HCT116 (cell line): ENCODE data around the gene DERA. TPM values are rescaled to one million over a fixed set of nuclear protein-coding genes. Genes with fewer than 3 reads are reported as not detected.

Source experiments
- ATAC-seq: fragments of 200-7000 bp; cut with Tn5 transposase; 2 replicates; pipeline ENCODE4 v1.9.1; 2020; ENCODE audit warnings: mild to moderate bottlenecking, moderate library complexity
- BruUV-seq: library from RNA; stranded (reverse); fragments of 400-500 nt; replicated peaks from 2 replicates; lab custom pipeline; 2021; lab: Mats Ljungman, UMichigan
- CTCF ChIA-PET: fragments of 300-600 bp; sonication (Branson Sonifier 250); formaldehyde crosslinking; loops from one replicate; lab custom pipeline; 2021; ENCODE audit warnings: antibody characterized with exemption; lab: Charles Lee
- POLR2A ChIA-PET: fragments of 300-600, 350-600 bp; sonication (Branson Sonifier 250); formaldehyde crosslinking; loops from one replicate; lab custom pipeline; 2021; ENCODE audit warnings: antibody characterized with exemption; lab: Charles Lee
- RAD21 ChIA-PET, 2 experiments: fragments of 300-600 bp; sonication (Branson Sonifier 250); formaldehyde crosslinking; loops; one replicate each; lab custom pipeline; 2023; ENCODE audit warnings: low total read pairs in 2 of 2; ENCODE audit not compliant: uncharacterized antibody in 2 of 2, unreplicated experiment in 2 of 2, low non-redundant PET in 1 of 2; lab: Charles Lee
- DNase-seq: peaks from one replicate; pipeline ENCODE4 v3.0.0-alpha.2; 2010; ENCODE audit warnings: low read depth, low spot score
- H2AFZ ChIP-seq: fragments of 200-600 bp; shearing (Covaris generic), sonication (generic); 2 replicates; pipeline ENCODE4 v1.6.1; 2017; ENCODE audit warnings: low read depth, mixed run types, mixed read lengths, antibody characterized with exemption, low read length; ENCODE audit not compliant: poor library complexity, severe bottlenecking
- H3K27ac ChIP-seq: 2 replicates; pipeline ENCODE4 v1.5.1; 2012; ENCODE audit warnings: low read depth, low read length
- H3K27me3 ChIP-seq: fragments of 200-600 bp; sonication (generic); 2 replicates; pipeline ENCODE4 v1.6.1; 2016; ENCODE audit warnings: mixed run types, low read length, mixed read lengths; ENCODE audit not compliant: insufficient read depth
- H3K36me3 ChIP-seq, 2 experiments: fragments of 200-500 bp in 1 of 2; fragments of 200-600 bp in 1 of 2; sonication (Bioruptor generic) in 1 of 2; sonication (generic) in 1 of 2; 2 replicates each; pipeline versions ENCODE4 v1.5.1 to v1.6.1; 2014 to 2016; ENCODE audit warnings: low read length in 2 of 2, inconsistent platforms in 1 of 2, mixed read lengths in 1 of 2, mixed run types in 1 of 2; ENCODE audit not compliant: insufficient read depth in 2 of 2, control insufficient read depth in 1 of 2
- H3K4me1 ChIP-seq, 2 experiments: fragments of 200-600 bp in 1 of 2; sonication (generic) in 1 of 2; 2 replicates each; pipeline versions ENCODE4 v1.5.1 to v1.6.1; 2012 to 2017; ENCODE audit warnings: low read length in 2 of 2, inconsistent platforms in 1 of 2, mild to moderate bottlenecking in 1 of 2, mixed read lengths in 1 of 2, mixed run types in 1 of 2, moderate library complexity in 1 of 2; ENCODE audit not compliant: insufficient read depth in 2 of 2, control insufficient read depth in 1 of 2
- H3K4me2 ChIP-seq: fragments of 200-600 bp; sonication (generic); 2 replicates; pipeline ENCODE4 v1.6.1; 2017; ENCODE audit warnings: mixed run types, low read length, mixed read lengths
- H3K4me3 ChIP-seq, 2 experiments: fragments of 200-600 bp in 1 of 2; sonication (generic) in 1 of 2; replicated peaks in 1 of 2; 2 replicates each; pipeline ENCODE4 v1.5.1; 2011 to 2016; ENCODE audit warnings: low read length in 2 of 2, control low read depth in 1 of 2, low read depth in 1 of 2, mild to moderate bottlenecking in 1 of 2, mixed read lengths in 1 of 2, mixed run types in 1 of 2
- H3K79me2 ChIP-seq: fragments of 200-600 bp; sonication (generic); 2 replicates; pipeline ENCODE4 v1.6.1; 2017; ENCODE audit warnings: mild to moderate bottlenecking, mixed run types, low read length, moderate library complexity, mixed read lengths; ENCODE audit not compliant: insufficient read depth
- H3K9ac ChIP-seq: fragments of 200-600 bp; sonication (generic); 2 replicates; pipeline ENCODE4 v1.6.1; 2016; ENCODE audit warnings: low read length, mixed read lengths
- H3K9me2 ChIP-seq: fragments of 200-600 bp; sonication (generic), shearing (Covaris generic); 2 replicates; pipeline ENCODE4 v1.6.1; 2017; ENCODE audit warnings: mixed run types, mild to moderate bottlenecking, moderate library complexity; ENCODE audit not compliant: insufficient read depth
- H3K9me3 ChIP-seq, 2 experiments: fragments of 200-500 bp in 1 of 2; fragments of 200-600 bp in 1 of 2; sonication (Bioruptor generic) in 1 of 2; sonication (generic) in 1 of 2; 2 replicates each; pipeline ENCODE4 v1.6.1; 2014 to 2017; ENCODE audit warnings: low read length in 2 of 2, mixed read lengths in 2 of 2, inconsistent platforms in 1 of 2, low read depth in 1 of 2, mild to moderate bottlenecking in 1 of 2, mixed run types in 1 of 2, moderate library complexity in 1 of 2; ENCODE audit not compliant: control insufficient read depth in 1 of 2, insufficient read depth in 1 of 2
- H4K20me1 ChIP-seq: fragments of 200-600 bp; sonication (generic), shearing (Covaris generic); 2 replicates; pipeline ENCODE4 v1.6.1; 2017; ENCODE audit warnings: mixed run types, mild to moderate bottlenecking, moderate library complexity; ENCODE audit not compliant: insufficient read depth
- CEBPB ChIP-seq: IDR thresholded peaks from 2 replicates; pipeline ENCODE4 v1.6.1; 2012; ENCODE audit warnings: low read depth
- CTCF ChIP-seq, 3 experiments: fragments of 200-600 bp in 1 of 3; sonication (generic) in 1 of 3; IDR thresholded peaks in 2 of 3; conservative IDR thresholded peaks in 1 of 3; 2 replicates each; pipeline ENCODE4 v1.5.1; 2012 to 2017; ENCODE audit warnings: low read depth in 2 of 3, low read length in 2 of 3, antibody characterized with exemption in 1 of 3, borderline replicate concordance in 1 of 3, control low read depth in 1 of 3, mild to moderate bottlenecking in 1 of 3, mixed read lengths in 1 of 3, mixed run types in 1 of 3, moderate library complexity in 1 of 3; ENCODE audit not compliant: insufficient read depth in 1 of 3
- ELF1 ChIP-seq: IDR thresholded peaks from 2 replicates; pipeline ENCODE4 v1.6.1; 2012; ENCODE audit warnings: low read depth, borderline replicate concordance
- EZH2 ChIP-seq: fragments of 200-600 bp; sonication (generic); IDR thresholded peaks from 2 replicates; pipeline ENCODE4 v1.6.1; 2017; ENCODE audit warnings: antibody characterized with exemption, mixed run types
- EZH2phosphoT487 ChIP-seq: fragments of 200-600 bp; IDR thresholded peaks from 2 replicates; pipeline ENCODE4 v1.6.1; 2018; ENCODE audit warnings: antibody characterized with exemption, borderline replicate concordance
- FOSL1 ChIP-seq: IDR thresholded peaks from 2 replicates; pipeline ENCODE4 v1.6.1; 2012; ENCODE audit warnings: low read depth
- MAX ChIP-seq: IDR thresholded peaks from 2 replicates; pipeline ENCODE4 v1.6.1; 2012
- POLR2A ChIP-seq: IDR thresholded peaks from 2 replicates; pipeline ENCODE4 v1.7.0; 2011; ENCODE audit warnings: borderline replicate concordance; ENCODE audit not compliant: insufficient read depth, insufficient read length; ENCODE audit errors: extremely low read depth
- POLR2AphosphoS5 ChIP-seq: IDR thresholded peaks from 2 replicates; pipeline ENCODE4 v1.6.1; 2011; ENCODE audit warnings: mild to moderate bottlenecking, low read depth, low read length, moderate library complexity
- RAD21 ChIP-seq: IDR thresholded peaks from 2 replicates; pipeline ENCODE4 v1.6.1; 2012; ENCODE audit warnings: low read depth, mild to moderate bottlenecking
- SIN3A ChIP-seq: IDR thresholded peaks from 2 replicates; pipeline ENCODE4 v1.6.1; 2012; ENCODE audit warnings: low read depth
- SRF ChIP-seq: IDR thresholded peaks from 2 replicates; pipeline ENCODE4 v1.6.1; 2012; ENCODE audit warnings: low read depth
- YY1 ChIP-seq: IDR thresholded peaks from 2 replicates; pipeline ENCODE4 v1.6.1; 2011; ENCODE audit warnings: low read length, low read depth, moderate library complexity, mild to moderate bottlenecking; ENCODE audit not compliant: insufficient replicate concordance; ENCODE audit errors: extremely low read depth
- ZBTB33 ChIP-seq: IDR thresholded peaks from 2 replicates; pipeline ENCODE4 v1.6.1; 2011; ENCODE audit warnings: mild to moderate bottlenecking, low read length, moderate library complexity; ENCODE audit not compliant: insufficient replicate concordance; ENCODE audit errors: extremely low read depth
- ZFX ChIP-seq: fragments of 450-650 bp; IDR thresholded peaks from 2 replicates; pipeline ENCODE4 v1.6.1; 2017
- ZNF274 ChIP-seq: fragments of 200-500 bp; sonication (Bioruptor generic); IDR thresholded peaks from 2 replicates; pipeline ENCODE4 v1.6.1; 2014; ENCODE audit warnings: mild to moderate bottlenecking, low read depth, low read length, inconsistent platforms
- intact Hi-C: fragments of 100-400 bp; cut with micrococcal nuclease; formaldehyde crosslinking; loops from 2 replicates; pipeline ENCODE4 v1.10.0; 2022
- total RNA-seq: library from RNA; stranded (reverse); gene quantifications from one replicate; pipeline ENCODE4 v1.2.1, GENCODE V29; 2021; ENCODE audit not compliant: unreplicated experiment
- TF ChIP-seq, protein P1 (sequence below): IDR thresholded peaks from 2 replicates; pipeline ENCODE4 v1.6.1; 2012; ENCODE audit warnings: low read depth

The DERA gene
- total RNA-seq, 1 experiment from 2014 or later: 32.6 TPM

- Histone ChIP-seq H3K36me3 (no peaks in the 10 kb centered on the region), H3K9me2 (no peaks in the 10 kb centered on the region), H3K4me3 (no peak overlapping the region), H3K27ac (no peak overlapping the region), H3K9me3 (no peaks in the 10 kb centered on the region; a peak in 1 of 4 replicates), H3K4me2 (no peak overlapping the region), H4K20me1 (no peaks in the 10 kb centered on the region), H3K4me1 (no peaks in the 10 kb centered on the region), H3K27me3 (no peaks in the 10 kb centered on the region), H3K9ac (no peak overlapping the region)
- intact Hi-C loops: no loop called here
- no peak for ATAC-seq
- no peak for DNase-seq
- CTCF ChIA-PET: no interaction called here
- RAD21 ChIA-PET: no interaction called here
- TF ChIP-seq RAD21: no peak
- TF ChIP-seq SRF: no peak
- no peak for TF ChIP-seq FOSL1
- TF ChIP-seq, protein P1, sequence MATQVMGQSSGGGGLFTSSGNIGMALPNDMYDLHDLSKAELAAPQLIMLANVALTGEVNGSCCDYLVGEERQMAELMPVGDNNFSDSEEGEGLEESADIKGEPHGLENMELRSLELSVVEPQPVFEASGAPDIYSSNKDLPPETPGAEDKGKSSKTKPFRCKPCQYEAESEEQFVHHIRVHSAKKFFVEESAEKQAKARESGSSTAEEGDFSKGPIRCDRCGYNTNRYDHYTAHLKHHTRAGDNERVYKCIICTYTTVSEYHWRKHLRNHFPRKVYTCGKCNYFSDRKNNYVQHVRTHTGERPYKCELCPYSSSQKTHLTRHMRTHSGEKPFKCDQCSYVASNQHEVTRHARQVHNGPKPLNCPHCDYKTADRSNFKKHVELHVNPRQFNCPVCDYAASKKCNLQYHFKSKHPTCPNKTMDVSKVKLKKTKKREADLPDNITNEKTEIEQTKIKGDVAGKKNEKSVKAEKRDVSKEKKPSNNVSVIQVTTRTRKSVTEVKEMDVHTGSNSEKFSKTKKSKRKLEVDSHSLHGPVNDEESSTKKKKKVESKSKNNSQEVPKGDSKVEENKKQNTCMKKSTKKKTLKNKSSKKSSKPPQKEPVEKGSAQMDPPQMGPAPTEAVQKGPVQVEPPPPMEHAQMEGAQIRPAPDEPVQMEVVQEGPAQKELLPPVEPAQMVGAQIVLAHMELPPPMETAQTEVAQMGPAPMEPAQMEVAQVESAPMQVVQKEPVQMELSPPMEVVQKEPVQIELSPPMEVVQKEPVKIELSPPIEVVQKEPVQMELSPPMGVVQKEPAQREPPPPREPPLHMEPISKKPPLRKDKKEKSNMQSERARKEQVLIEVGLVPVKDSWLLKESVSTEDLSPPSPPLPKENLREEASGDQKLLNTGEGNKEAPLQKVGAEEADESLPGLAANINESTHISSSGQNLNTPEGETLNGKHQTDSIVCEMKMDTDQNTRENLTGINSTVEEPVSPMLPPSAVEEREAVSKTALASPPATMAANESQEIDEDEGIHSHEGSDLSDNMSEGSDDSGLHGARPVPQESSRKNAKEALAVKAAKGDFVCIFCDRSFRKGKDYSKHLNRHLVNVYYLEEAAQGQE: no peak
- no peak for TF ChIP-seq EZH2phosphoT487
- no peak for TF ChIP-seq MAX
- no peak for TF ChIP-seq CTCF (IDR thresholded peaks at IDR 0.05 in 2 of 3, conservative IDR thresholded peaks at IDR 0.05 in 1 of 3; ENCODE audit: borderline replicate concordance in 1 of 3, insufficient read depth in 1 of 3, low read depth in 2 of 3, low read length in 2 of 3)
- TF ChIP-seq CEBPB: no peak
- no peak for TF ChIP-seq POLR2AphosphoS5
- no peak for TF ChIP-seq EZH2
- no peak for TF ChIP-seq ELF1
- TF ChIP-seq YY1: no peak
- no peak for TF ChIP-seq SIN3A
- no peak for TF ChIP-seq POLR2A
- TF ChIP-seq ZNF274: no peak
- TF ChIP-seq ZBTB33: no peak
- no peak for TF ChIP-seq ZFX
- TF ChIP-seq, all 23 proteins: peak for 0
- no TSS peak for BruUV-seq
- H3K79me2 ChIP-seq: no peaks in the 10 kb centered on the region
- POLR2A ChIA-PET: no interaction called here
- no peak overlapping the region for H2AFZ ChIP-seq
Observed at GRCh38 chr12:16019136-16019535, 108.0 kb downstream of the DERA start.
